Cardiac fibroblast (primary cell): ENCODE results near the gene TIPIN.
"Not testable (repeated sequence)": the region's sequence is repeated elsewhere in the genome, so short reads cannot be mapped to it uniquely, and the experiment has no call there.

Experiments
- DNase-seq, 2 donors: peaks; one replicate each; pipeline versions ENCODE4 v3.0.0 to v3.0.0-alpha.2; 2010; ENCODE audit warnings: low read depth in 2 of 2
- H3K4me3 ChIP-seq, 2 donors: replicated peaks in 1 of 2; 1 replicate in 1 of 2; 2 replicates in 1 of 2; pipeline ENCODE4 v1.5.1; 2011; ENCODE audit warnings: low read depth in 2 of 2, low read length in 2 of 2, mild to moderate bottlenecking in 2 of 2, moderate library complexity in 1 of 2
- CTCF ChIP-seq: IDR thresholded peaks from one replicate; pipeline ENCODE4 v1.5.1; 2011; ENCODE audit warnings: low read depth, mild to moderate bottlenecking, low read length, inconsistent platforms

TIPIN gene

DNA sequence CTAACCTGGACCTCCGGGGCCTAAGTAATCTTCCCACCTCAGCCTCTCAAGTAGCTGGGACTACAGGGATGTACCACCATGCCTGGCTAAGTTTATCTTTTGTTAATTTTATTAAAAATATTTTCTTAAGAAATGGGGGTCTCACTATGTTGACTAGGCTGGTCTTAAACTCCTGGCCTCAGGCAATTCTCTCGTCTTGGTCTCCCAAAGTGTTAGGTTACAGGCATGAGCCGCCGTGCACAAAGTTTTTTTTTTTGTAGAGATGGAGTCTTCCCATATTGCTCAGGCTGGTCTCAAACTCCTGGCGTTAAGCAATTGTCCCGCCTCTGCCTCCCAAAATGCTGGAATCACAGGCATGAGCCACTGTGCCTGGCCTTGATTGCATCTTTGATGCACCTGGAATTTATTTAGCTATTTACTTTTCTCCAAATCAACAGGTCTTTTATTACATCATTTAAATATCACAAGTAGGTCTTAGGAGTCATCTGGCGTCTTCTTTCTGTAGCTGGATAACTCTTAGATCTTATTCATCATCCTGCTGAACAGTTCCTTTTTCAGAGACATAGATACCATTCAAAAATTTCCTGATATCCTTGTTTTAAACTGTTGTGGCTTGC, 22.4 kb upstream of the TIPIN start:
- no peak overlapping the region for H3K4me3 ChIP-seq
- no peak for DNase-seq
- no peak for TF ChIP-seq CTCF

DNA sequence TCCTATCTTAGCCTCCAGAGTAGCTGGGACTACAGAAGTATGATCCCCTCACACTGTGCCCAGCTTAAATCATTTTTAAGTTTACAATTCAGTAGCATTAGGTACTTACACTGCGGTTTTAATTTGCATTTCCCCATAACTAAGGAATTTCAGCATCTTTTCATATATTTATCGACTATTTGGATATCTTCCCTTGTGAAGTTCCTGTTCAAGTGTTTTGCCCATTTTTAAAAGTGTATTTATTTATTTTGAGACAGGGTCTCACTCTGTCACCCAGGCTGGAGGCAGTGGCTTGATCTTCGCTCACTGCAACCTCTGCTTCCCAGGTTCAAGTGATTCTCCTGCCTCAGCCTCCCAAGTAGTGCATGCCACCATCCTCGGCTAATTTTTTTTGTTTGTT, 17.7 kb upstream of the TIPIN start:
- DNase-seq = no peak
- no peak for TF ChIP-seq CTCF
- H3K4me3 ChIP-seq = no peak overlapping the region

DNA sequence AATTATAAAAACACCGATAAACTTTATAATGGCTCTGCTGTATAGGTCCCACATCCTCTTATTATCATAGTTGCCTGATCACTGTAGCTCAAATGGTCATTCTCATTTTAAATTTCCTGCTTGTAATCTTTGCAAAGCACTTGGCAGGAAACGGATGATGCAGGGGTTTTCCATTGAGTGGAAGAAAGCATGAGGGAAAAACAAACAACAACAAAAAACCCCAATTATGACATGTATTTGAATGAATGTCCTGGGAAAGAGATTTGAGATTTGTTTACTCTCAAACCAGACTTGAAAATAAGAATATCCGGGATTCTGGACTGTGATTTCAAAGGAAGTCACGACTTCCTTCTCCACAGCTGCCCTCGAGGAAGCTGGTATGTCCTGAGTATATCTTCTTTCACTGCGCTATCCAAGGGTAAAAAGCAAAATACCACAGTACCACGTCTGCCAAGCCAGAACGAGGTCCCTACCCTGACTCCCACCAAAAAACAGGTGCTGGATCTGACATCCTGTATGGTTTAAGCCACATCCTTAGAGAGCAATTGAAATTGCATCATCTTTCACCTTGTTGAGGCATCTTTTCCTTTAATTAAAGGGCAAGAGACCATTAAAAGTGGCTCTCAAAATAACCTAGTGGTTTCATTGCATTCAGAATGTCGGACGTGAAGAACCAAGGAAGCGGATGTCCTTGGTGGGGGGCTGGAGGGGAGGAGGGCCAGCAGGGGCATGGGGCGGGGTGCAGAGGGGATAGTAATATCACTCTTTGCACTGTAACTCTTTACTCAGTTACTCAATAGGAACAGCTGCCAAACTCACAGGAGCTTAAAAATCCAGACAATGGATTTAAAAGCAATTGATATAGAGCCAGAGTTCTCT, 13.5 kb upstream of the TIPIN start:
- peak overlapping the region; percentile 22 to 36 for H3K4me3 ChIP-seq
- DNase-seq = peak; percentile 41 to 74
- no peak for TF ChIP-seq CTCF

GRCh38 chr15:66364944-66365528, 8.6 kb upstream of the TIPIN start:
- no peak overlapping the region for H3K4me3 ChIP-seq
- no peak for TF ChIP-seq CTCF
- DNase-seq = no peak

DNA sequence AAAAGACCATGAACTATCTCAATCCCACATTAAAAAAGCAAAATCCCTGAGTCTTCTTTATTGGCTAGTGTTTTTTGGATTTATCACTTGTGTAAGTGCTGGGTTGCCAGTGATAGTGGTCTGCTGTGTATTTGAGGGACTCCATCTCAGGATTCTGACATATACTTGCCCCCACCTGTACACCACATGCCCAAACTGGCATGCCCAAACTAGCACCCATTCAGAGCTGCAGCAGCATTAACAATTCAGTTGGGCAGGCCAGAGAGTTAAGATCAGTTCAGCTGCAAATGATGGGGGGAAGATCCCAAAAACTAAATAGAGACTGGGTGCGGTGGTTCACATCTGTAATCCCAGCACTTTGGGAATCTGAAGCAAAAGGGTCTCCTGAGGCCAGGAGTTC, 6.3 kb upstream of the TIPIN start:
- DNase-seq = no peak
- TF ChIP-seq CTCF = no peak
- no peak overlapping the region for H3K4me3 ChIP-seq

- H3K4me3 ChIP-seq, DNase-seq: not testable (repeated sequence)
Observed at GRCh38 chr15:66361745-66362460, 5.4 kb upstream of the TIPIN start.

DNA sequence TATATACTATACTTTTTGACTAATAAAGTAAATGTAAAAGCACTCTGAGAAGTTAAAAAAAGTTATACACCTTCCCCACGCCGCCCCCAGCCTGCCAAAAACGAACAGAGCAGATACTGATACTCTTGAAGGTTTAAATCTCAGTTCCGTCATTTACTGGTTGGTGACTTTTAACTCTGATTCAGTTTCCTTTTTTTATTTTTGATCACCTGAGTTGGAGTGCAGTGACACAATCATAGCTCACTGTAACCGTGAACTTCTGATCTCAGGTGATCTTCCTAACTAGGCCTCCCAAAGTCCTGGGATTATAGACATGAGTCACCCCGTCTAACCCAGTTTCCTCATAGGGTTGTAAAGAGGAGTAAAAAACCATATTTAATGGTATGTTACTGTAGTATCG, 3.3 kb upstream of the TIPIN start:
- no peak for DNase-seq
- no peak for TF ChIP-seq CTCF

More for the DNA sequence above, 3.3 kb upstream of the TIPIN start:
- H3K4me3 ChIP-seq = no peak overlapping the region
